ENCODE measurements around the gene HHIPL2. TPM values are rescaled to one million over a fixed set of nuclear protein-coding genes. Genes with fewer than 3 reads are reported as not detected.

Gene HHIPL2
- total and polyA plus RNA-seq, 2 experiments from 2014 or later: 0.52 TPM; not detected in 1

- TF ChIP-seq, protein P1, sequence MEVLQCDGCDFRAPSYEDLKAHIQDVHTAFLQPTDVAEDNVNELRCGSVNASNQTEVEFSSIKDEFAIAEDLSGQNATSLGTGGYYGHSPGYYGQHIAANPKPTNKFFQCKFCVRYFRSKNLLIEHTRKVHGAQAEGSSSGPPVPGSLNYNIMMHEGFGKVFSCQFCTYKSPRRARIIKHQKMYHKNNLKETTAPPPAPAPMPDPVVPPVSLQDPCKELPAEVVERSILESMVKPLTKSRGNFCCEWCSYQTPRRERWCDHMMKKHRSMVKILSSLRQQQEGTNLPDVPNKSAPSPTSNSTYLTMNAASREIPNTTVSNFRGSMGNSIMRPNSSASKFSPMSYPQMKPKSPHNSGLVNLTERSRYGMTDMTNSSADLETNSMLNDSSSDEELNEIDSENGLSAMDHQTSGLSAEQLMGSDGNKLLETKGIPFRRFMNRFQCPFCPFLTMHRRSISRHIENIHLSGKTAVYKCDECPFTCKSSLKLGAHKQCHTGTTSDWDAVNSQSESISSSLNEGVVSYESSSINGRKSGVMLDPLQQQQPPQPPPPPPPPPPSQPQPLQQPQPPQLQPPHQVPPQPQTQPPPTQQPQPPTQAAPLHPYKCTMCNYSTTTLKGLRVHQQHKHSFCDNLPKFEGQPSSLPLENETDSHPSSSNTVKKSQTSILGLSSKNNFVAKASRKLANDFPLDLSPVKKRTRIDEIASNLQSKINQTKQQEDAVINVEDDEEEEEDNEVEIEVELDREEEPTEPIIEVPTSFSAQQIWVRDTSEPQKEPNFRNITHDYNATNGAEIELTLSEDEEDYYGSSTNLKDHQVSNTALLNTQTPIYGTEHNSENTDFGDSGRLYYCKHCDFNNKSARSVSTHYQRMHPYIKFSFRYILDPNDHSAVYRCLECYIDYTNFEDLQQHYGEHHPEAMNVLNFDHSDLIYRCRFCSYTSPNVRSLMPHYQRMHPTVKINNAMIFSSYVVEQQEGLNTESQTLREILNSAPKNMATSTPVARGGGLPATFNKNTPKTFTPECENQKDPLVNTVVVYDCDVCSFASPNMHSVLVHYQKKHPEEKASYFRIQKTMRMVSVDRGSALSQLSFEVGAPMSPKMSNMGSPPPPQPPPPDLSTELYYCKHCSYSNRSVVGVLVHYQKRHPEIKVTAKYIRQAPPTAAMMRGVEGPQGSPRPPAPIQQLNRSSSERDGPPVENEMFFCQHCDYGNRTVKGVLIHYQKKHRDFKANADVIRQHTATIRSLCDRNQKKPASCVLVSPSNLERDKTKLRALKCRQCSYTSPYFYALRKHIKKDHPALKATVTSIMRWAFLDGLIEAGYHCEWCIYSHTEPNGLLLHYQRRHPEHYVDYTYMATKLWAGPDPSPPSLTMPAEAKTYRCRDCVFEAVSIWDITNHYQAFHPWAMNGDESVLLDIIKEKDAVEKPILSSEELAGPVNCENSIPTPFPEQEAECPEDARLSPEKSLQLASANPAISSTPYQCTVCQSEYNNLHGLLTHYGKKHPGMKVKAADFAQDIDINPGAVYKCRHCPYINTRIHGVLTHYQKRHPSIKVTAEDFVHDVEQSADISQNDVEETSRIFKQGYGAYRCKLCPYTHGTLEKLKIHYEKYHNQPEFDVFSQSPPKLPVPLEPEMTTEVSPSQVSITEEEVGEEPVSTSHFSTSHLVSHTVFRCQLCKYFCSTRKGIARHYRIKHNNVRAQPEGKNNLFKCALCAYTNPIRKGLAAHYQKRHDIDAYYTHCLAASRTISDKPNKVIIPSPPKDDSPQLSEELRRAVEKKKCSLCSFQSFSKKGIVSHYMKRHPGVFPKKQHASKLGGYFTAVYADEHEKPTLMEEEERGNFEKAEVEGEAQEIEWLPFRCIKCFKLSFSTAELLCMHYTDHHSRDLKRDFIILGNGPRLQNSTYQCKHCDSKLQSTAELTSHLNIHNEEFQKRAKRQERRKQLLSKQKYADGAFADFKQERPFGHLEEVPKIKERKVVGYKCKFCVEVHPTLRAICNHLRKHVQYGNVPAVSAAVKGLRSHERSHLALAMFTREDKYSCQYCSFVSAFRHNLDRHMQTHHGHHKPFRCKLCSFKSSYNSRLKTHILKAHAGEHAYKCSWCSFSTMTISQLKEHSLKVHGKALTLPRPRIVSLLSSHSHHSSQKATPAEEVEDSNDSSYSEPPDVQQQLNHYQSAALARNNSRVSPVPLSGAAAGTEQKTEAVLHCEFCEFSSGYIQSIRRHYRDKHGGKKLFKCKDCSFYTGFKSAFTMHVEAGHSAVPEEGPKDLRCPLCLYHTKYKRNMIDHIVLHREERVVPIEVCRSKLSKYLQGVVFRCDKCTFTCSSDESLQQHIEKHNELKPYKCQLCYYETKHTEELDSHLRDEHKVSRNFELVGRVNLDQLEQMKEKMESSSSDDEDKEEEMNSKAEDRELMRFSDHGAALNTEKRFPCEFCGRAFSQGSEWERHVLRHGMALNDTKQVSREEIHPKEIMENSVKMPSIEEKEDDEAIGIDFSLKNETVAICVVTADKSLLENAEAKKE (CRISPR knock-in tag; IDR thresholded peaks at IDR 0.05): no peak
- no peak for TF ChIP-seq NANOG (IDR thresholded peaks at IDR 0.05; ENCODE audit: borderline replicate concordance)
- TF ChIP-seq JUNB (IDR thresholded peaks at IDR 0.05; ENCODE audit: unreplicated experiment): no peak
- no peak for TF ChIP-seq STAT1 (IDR thresholded peaks at IDR 0.05; ENCODE audit: unreplicated experiment)
- no peak for TF ChIP-seq EZH2phosphoT487 (IDR thresholded peaks at IDR 0.05; ENCODE audit: unreplicated experiment)
- no peak for TF ChIP-seq CREB1 (CRISPR knock-in tag; IDR thresholded peaks at IDR 0.05; ENCODE audit: low read depth)
Measured at GRCh38 chr1:222561656-222562055, 13.8 kb upstream of the HHIPL2 start (continued).

DNA sequence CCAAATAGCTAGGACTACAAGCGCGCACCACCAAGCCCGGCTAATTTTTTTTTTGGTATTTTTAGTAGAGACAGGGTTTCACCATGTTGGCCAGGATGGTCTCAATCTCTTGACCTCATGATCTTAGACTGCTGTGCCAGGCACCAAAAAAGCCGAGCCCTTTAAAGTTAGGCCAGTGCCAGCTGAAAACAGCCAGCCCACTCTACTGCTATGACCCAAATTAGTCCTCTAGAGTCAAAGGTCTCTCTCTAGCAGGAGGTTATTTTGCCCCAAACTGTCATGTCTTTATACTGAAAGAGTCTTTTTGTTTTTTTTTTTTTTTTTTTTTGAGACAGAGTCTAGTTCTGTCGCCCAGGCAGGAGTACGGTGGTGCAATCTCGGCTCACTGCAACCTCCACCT, 9.7 kb upstream of the HHIPL2 start:
- peaks cover 16% of the 10 kb centered on the region for H3K36me3 Mint-ChIP-seq (ENCODE audit: low read depth)
- Histone ChIP-seq H3K36me3 (ENCODE audit: insufficient read depth) (peaks cover 30% of the 10 kb centered on the region), H4K20me1 (replicated peaks; ENCODE audit: insufficient read depth) (no peaks in the 10 kb centered on the region), H2AFZ (no peak overlapping the region), H3K4me1 (ENCODE audit: insufficient read depth) (no peaks in the 10 kb centered on the region), H3K9me2 (ENCODE audit: insufficient read depth) (no peaks in the 10 kb centered on the region), H3K27ac (ENCODE audit: low read depth) (no peak overlapping the region), H3K27me3 (ENCODE audit: insufficient read depth) (no peaks in the 10 kb centered on the region), H3K4me2 (no peak overlapping the region), H3F3A (replicated peaks; ENCODE audit: low read depth) (no peaks in the 10 kb centered on the region), H3K4me3 (no peak overlapping the region), H3K79me2 (replicated peaks; ENCODE audit: insufficient read depth) (no peaks in the 10 kb centered on the region)
- no peaks in the 10 kb centered on the region for H3K4me1 Mint-ChIP-seq
- no peak overlapping the region for H3K4me3 Mint-ChIP-seq
- no peak for DNase-seq (ENCODE audit: low spot score)
- H3K9me3 Mint-ChIP-seq: no peaks in the 10 kb centered on the region
- H3K27me3 Mint-ChIP-seq (ENCODE audit: insufficient read depth, low read depth, poor library complexity): no peaks in the 10 kb centered on the region
- ATAC-seq: no peak
- H3K27ac Mint-ChIP-seq: no peak overlapping the region
- TF ChIP-seq, protein P2, sequence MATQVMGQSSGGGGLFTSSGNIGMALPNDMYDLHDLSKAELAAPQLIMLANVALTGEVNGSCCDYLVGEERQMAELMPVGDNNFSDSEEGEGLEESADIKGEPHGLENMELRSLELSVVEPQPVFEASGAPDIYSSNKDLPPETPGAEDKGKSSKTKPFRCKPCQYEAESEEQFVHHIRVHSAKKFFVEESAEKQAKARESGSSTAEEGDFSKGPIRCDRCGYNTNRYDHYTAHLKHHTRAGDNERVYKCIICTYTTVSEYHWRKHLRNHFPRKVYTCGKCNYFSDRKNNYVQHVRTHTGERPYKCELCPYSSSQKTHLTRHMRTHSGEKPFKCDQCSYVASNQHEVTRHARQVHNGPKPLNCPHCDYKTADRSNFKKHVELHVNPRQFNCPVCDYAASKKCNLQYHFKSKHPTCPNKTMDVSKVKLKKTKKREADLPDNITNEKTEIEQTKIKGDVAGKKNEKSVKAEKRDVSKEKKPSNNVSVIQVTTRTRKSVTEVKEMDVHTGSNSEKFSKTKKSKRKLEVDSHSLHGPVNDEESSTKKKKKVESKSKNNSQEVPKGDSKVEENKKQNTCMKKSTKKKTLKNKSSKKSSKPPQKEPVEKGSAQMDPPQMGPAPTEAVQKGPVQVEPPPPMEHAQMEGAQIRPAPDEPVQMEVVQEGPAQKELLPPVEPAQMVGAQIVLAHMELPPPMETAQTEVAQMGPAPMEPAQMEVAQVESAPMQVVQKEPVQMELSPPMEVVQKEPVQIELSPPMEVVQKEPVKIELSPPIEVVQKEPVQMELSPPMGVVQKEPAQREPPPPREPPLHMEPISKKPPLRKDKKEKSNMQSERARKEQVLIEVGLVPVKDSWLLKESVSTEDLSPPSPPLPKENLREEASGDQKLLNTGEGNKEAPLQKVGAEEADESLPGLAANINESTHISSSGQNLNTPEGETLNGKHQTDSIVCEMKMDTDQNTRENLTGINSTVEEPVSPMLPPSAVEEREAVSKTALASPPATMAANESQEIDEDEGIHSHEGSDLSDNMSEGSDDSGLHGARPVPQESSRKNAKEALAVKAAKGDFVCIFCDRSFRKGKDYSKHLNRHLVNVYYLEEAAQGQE (IDR thresholded peaks at IDR 0.05; ENCODE audit: unreplicated experiment): no peak
- TF ChIP-seq JUNB (IDR thresholded peaks at IDR 0.05; ENCODE audit: unreplicated experiment) (no peak), CREB1 (CRISPR knock-in tag; IDR thresholded peaks at IDR 0.05; ENCODE audit: low read depth) (no peak), ZNF331 (CRISPR knock-in tag; IDR thresholded peaks at IDR 0.05; ENCODE audit: low read depth) (no peak), STAT1 (IDR thresholded peaks at IDR 0.05; ENCODE audit: unreplicated experiment) (no peak), ZNF114 (CRISPR knock-in tag; IDR thresholded peaks at IDR 0.05) (no peak)
